NCI-H2196 (cell line): Measurements from ENCODE around the gene DHRS4.
"Not testable (repeated sequence)": the region's sequence is repeated elsewhere in the genome, so short reads cannot be mapped to it uniquely, and the experiment has no call there.

Source experiments
- DNase-seq: peaks from one replicate; lab custom pipeline; 2025; ENCODE audit not compliant: unreplicated experiment; lab: John Stamatoyannopoulos, UW

The DHRS4 gene

DNA sequence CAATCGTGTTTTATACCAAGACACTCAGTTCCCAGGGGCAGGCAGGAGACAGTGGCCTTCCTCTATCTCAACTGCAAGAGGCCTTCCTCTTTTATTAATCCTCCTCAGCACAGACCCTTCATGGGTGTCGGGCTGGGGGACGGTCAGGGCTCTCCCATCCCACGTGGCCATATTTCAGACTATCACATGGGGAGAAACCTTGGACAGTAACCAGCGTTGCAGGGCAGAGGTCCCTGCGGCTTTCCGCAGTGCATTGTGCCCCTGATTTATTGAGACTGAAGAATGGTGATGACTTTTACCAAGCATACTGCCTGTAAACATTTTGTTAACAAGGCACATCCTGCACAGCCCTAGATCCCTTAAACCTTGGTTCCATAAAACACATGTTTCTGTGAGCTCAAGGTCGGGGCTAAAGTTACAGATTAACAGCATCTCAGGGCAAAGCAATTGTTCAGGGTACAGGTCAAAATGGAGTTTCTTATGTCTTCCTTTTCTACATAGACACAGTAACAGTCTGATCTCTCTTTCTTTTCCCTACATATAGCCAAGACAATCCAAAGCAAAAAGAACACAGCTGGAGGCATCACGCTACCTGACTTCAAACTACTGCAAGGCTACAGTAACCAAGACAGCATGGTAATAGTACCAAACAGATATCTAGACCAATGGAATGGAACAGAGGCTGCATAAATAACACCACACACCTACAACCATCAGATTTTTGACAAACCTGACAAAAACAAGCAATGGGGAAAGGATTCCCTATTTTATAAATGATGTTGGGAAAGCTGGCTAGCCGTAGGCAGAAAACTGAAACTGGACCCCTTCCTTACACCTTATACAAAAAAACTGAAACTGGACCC lies 28.6 kb downstream of the DHRS4 start:
- DNase-seq: not testable (repeated sequence)

GRCh38 chr14:23984891-23985602 lies 31.5 kb downstream of the DHRS4 start:
- DNase-seq: no peak

DNA sequence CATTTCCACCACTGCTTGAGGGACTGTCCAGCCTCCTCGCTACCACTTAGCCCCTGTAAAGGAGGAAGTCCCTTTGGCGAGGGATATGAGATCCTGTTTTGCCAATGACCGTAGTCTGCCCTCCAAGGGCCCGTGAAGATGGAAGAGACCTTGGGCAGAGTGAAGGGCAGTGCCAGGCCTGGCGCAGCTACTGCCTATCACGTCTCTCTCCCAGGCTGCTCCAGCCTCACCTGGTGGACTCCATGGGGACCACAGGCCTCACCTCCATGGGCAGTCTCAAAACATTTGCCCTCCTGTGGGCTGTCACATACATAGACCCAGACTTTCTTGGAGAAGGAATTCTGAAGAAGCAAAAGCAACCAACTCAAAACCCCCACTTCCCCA lies 34.6 kb downstream of the DHRS4 start:
- DNase-seq: not testable (repeated sequence)

- peak; percentile 71 for DNase-seq
Measured at GRCh38 chr14:23988607-23989363, 35.2 kb downstream of the DHRS4 start, which contains the start of gene DHRS4L2. Gene DHRS4L2 (plus strand): TSS chr14:23988929. CDS start chr14:23988948, 19 bp downstream.

DNA sequence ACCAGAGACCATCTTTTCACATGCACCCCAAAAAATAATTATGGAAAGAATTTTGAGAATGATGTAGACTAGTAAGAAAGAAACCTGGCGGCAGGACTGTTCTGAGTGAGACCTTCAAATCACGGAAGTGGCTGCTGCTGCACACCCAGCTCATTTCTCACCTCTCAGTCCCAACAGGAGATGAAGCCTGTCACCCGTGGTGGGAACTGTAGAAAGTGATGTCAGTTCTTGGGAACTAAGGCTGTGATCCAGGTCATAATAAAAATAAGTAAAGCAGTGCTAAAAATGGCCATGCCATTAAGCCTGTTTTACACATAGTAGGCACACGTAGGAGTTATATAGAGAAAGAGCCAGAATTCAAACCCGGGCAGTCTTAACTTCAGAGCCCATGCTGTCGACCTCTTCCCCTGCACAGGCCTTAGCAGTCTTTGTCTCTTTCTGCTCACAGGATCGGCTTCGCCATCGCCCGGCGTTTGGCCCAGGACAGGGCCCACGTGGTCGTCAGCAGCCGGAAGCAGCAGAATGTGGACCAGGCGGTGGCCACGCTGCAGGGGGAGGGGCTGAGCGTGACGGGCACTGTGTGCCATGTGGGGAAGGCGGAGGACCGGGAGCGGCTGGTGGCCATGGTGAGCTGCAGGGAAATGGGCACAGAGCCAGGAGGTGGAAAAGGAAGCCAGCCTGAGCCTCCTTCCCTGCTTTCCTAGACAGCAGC lies 36.3 kb downstream of the DHRS4 start:
- DNase-seq: not testable (repeated sequence)

GRCh38 chr14:23990961-23991360 lies 37.4 kb downstream of the DHRS4 start:
- DNase-seq: not testable (repeated sequence)

GRCh38 chr14:23993042-23993441 lies 39.5 kb downstream of the DHRS4 start:
- DNase-seq: not testable (repeated sequence)

- not testable (repeated sequence) for DNase-seq
Measured at GRCh38 chr14:23996009-23996408, 42.4 kb downstream of the DHRS4 start.

DNA sequence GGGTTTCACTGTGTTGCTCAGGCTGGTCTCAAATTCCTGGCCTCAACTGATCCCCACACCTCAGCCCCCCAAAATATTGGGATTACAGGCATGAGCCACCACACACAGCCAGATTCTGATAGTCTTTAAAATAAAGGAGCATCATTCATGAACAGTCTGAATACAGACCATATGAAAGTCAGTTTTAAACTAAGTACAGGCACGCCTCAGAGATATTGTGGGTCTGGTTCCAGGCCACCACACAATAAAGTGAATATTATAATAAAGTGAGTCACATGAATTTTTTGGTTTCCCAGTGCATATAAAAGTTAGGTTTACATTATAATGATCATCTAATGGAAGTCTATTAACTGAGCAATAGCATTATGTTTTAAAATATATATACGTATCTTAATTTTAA lies 43.3 kb downstream of the DHRS4 start:
- DNase-seq: not testable (repeated sequence)

DNA sequence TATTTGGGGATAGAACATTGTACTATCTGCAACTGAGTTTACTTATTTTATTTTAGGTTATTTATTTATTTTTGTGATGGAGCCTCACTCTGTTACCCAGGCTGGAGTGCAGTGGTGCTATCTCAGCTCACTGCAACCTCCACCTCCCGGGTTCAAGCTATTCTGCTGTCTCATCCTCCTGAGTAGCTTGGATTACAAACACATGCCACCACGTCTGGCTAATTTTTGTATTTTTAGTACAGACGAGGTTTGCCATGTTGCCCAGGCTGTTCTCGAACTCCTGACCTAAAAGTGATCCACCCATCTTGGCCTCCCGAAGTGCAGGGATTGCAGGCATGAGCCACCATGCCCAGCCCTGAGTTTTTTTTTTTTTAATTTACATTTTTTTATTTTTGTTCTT lies 46.1 kb downstream of the DHRS4 start:
- not testable (repeated sequence) for DNase-seq

GRCh38 chr14:24001078-24001477 lies 47.5 kb downstream of the DHRS4 start:
- not testable (repeated sequence) for DNase-seq

GRCh38 chr14:24001679-24002078 lies 48.1 kb downstream of the DHRS4 start:
- not testable (repeated sequence) for DNase-seq

GRCh38 chr14:24006471-24006816 lies 52.9 kb downstream of the DHRS4 start:
- not testable (repeated sequence) for DNase-seq

DNA sequence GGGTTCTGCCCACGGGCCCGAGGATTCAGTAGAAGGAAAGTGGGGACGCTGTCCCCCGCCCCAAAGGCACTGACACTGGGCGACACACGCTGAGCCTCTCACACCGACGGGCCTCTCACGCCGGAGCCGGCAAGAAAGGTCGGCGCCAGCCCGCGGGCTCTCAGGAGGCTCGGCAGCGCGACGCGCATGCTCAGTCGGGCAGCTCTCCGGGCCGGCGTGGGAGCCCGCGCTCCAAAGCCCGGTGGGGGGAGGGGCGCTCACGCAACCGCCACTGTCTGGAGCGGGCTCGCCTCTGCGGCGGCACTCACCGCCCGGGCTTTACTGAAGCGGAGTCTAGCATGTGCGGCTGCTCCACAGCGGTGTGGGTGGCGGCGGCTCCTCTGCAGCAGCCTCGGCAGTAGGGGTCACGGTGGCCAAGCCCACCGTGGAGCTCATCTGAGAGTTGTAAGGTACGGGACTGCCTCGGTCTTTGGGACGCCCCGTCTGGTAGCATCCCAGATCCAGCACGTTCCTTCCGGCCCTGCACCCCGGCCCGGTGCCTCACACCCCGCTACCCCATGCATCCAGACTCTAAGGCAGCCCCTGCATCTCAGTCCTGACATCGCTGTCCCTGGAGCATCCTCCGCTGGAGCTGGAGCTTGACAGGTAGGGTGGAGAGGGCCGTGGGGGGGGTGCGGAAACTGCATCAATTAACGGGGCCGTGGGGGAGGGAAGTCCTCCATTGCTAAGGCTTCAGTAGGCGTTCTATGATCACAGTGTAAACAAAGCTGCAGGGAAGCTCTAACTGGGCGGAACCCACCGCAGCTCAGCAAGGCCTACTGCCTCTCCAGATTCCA lies 53.5 kb downstream of the DHRS4 start:
- DNase-seq: peak; percentile 29

DNA sequence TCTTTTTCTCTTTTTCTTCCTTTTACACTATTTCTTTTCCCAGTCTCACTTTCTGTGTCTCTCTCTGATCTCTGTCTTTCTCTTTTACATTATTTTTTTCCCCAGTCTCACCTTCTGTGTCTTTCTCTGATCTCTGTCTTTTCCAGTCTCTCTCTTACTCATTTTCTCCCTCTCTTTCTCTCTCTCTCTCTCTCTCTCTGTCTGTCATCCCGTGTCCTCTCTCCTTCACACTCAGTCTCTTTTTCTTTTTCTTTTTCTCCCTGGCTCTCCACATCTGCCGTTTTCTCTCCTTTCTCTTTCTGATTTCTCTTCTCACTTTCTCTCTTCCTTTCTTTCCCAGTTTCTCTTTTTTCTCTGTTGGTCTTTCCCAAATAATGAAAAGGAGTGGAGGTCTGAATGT lies 57.5 kb downstream of the DHRS4 start:
- DNase-seq: no peak

GRCh38 chr14:24012726-24013273 lies 59.2 kb downstream of the DHRS4 start:
- not testable (repeated sequence) for DNase-seq

DNA sequence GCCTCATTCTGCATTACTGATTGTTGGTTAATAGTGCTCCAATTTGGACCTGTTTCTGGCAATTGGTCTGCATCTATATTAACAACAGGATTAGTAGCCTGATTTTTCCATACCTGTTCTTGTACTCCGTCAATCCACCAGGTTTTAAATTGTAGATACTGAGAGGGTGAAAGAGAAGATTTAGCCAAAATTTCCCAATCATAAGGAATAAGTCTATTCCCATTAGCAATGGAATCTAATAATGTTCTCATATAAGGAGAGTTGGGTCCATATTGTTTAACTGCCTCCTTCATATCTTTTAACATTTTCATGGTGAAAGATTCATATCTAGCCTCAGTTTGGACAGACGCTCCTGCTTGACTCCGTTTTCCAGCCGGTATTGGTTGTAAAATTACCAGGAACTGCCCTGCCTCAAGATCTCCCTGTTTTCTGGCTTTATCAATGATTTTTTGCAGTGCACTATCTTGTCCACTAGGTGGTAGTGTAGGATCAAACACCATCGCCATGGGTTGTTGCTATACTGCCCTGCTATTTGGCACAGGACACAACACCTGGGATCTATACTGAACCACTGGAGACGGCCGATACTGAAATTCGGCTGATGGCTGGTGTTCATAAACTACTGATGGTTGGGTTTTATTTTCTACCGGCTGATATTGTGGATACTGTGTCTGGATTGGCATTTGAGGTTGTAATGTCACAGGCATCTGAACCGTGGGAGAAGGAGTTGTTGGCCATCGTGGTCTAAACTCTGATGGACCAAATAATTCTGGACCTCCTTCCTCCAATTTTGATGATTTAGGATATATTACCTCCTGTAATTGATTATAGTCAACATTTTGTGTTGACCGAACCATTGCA lies 60.3 kb downstream of the DHRS4 start:
- peak; percentile 74 for DNase-seq

DNA sequence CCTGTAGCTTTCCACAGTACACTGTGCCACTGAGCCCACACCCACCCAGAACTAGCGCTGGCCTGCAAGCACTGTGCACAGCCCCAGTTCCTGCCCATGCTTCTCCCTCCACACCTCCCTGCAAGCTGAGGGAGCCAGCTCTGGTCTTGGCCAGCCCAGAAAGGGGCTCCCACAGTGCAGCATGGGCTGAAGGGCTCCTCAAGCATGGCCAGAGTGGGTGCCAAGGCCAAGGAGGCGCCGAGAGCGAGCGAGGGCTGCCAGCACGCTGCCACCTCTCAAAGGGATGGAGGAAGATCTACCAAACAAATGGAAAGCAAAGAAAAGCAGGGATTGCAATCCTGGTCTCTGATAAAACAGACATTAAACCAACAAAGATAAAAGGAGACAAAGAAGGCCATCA lies 62.2 kb downstream of the DHRS4 start:
- DNase-seq: not testable (repeated sequence)
